Measurements from ENCODE around the gene BNIP3. TPM values are rescaled to one million over a fixed set of nuclear protein-coding genes. Genes with fewer than 3 reads are reported as not detected.
"Not testable (repeated sequence)": the region's sequence is repeated elsewhere in the genome, so short reads cannot be mapped to it uniquely, and the experiment has no call there.

BNIP3 gene
- total RNA-seq, 2 donors from 2014 or later: 31.3 to 51.7 TPM

- Mint-ChIP-seq H3K27me3 (ENCODE audit: low read depth) (no peaks in the 10 kb centered on the region), H3K4me1 (ENCODE audit: low read depth) (no peaks in the 10 kb centered on the region), H3K9me3 (no peaks in the 10 kb centered on the region), H3K4me3 (no peak overlapping the region), H3K36me3 (ENCODE audit: insufficient read depth in 2 of 2) (no peaks in the 10 kb centered on the region), H3K27ac (no peak overlapping the region)
- DNase-seq (no peak), ATAC-seq (replicated peaks in 1 of 2) (no peak)
These were observed 15.8 kb upstream of the BNIP3 start for GRCh38 chr10:131997366-131998049.

GRCh38 chr10:131996466-131997365 is 15.0 kb upstream of the BNIP3 start:
- DNase-seq: no peak
- Mint-ChIP-seq H3K36me3 (ENCODE audit: insufficient read depth in 2 of 2) (no peaks in the 10 kb centered on the region), H3K27ac (no peak overlapping the region), H3K4me1 (ENCODE audit: low read depth) (no peaks in the 10 kb centered on the region), H3K4me3 (no peak overlapping the region), H3K9me3 (no peaks in the 10 kb centered on the region), H3K27me3 (ENCODE audit: low read depth) (no peaks in the 10 kb centered on the region)
- ATAC-seq (replicated peaks in 1 of 2): no peak

GRCh38 chr10:131994435-131994834 is 12.7 kb upstream of the BNIP3 start:
- no peaks in the 10 kb centered on the region for H3K9me3 Mint-ChIP-seq
- DNase-seq: no peak
- no peaks in the 10 kb centered on the region for H3K27me3 Mint-ChIP-seq (ENCODE audit: low read depth)
- no peak for ATAC-seq (replicated peaks in 1 of 2)
- no peak overlapping the region for H3K4me3 Mint-ChIP-seq
- no peaks in the 10 kb centered on the region for H3K4me1 Mint-ChIP-seq (ENCODE audit: low read depth)
- H3K36me3 Mint-ChIP-seq (ENCODE audit: insufficient read depth in 2 of 2): no peaks in the 10 kb centered on the region
- H3K27ac Mint-ChIP-seq: no peak overlapping the region

GRCh38 chr10:131993275-131993674 is 11.6 kb upstream of the BNIP3 start:
- ATAC-seq (replicated peaks in 1 of 2): no peak
- no peak for DNase-seq
- Mint-ChIP-seq H3K9me3 (no peaks in the 10 kb centered on the region), H3K4me1 (ENCODE audit: low read depth) (no peaks in the 10 kb centered on the region), H3K4me3 (no peak overlapping the region), H3K27me3 (ENCODE audit: low read depth) (no peaks in the 10 kb centered on the region), H3K27ac (no peak overlapping the region), H3K36me3 (ENCODE audit: insufficient read depth in 2 of 2) (no peaks in the 10 kb centered on the region)

GRCh38 chr10:131991726-131992125 is 10.0 kb upstream of the BNIP3 start:
- no peak for DNase-seq
- no peaks in the 10 kb centered on the region for H3K36me3 Mint-ChIP-seq (ENCODE audit: insufficient read depth in 2 of 2)
- no peaks in the 10 kb centered on the region for H3K27me3 Mint-ChIP-seq (ENCODE audit: low read depth)
- no peak overlapping the region for H3K27ac Mint-ChIP-seq
- H3K4me3 Mint-ChIP-seq: no peak overlapping the region
- ATAC-seq (replicated peaks in 1 of 2): no peak
- H3K9me3 Mint-ChIP-seq: no peaks in the 10 kb centered on the region
- no peaks in the 10 kb centered on the region for H3K4me1 Mint-ChIP-seq (ENCODE audit: low read depth)

- H3K36me3 Mint-ChIP-seq (ENCODE audit: insufficient read depth in 2 of 2); H3K9me3 Mint-ChIP-seq; H3K4me3 Mint-ChIP-seq; DNase-seq; H3K27me3 Mint-ChIP-seq (ENCODE audit: low read depth); H3K27ac Mint-ChIP-seq; ATAC-seq (replicated peaks in 1 of 2); H3K4me1 Mint-ChIP-seq (ENCODE audit: low read depth): not testable (repeated sequence)
These were observed 6.1 kb upstream of the BNIP3 start for GRCh38 chr10:131987786-131988185.

- not testable (repeated sequence) for H3K9me3 Mint-ChIP-seq; ATAC-seq (replicated peaks in 1 of 2); H3K4me3 Mint-ChIP-seq; H3K27ac Mint-ChIP-seq; DNase-seq; H3K4me1 Mint-ChIP-seq (ENCODE audit: low read depth); H3K36me3 Mint-ChIP-seq (ENCODE audit: insufficient read depth in 2 of 2); H3K27me3 Mint-ChIP-seq (ENCODE audit: low read depth)
These were observed 5.6 kb upstream of the BNIP3 start for GRCh38 chr10:131987301-131987700.

- not testable (repeated sequence) for H3K27ac Mint-ChIP-seq; H3K4me1 Mint-ChIP-seq (ENCODE audit: low read depth); DNase-seq; ATAC-seq (replicated peaks in 1 of 2); H3K27me3 Mint-ChIP-seq (ENCODE audit: low read depth); H3K36me3 Mint-ChIP-seq (ENCODE audit: insufficient read depth in 2 of 2); H3K4me3 Mint-ChIP-seq; H3K9me3 Mint-ChIP-seq
These were observed 5.1 kb upstream of the BNIP3 start for GRCh38 chr10:131986851-131987250.

- ATAC-seq (replicated peaks in 1 of 2) (no peak), DNase-seq (no peak)
- Mint-ChIP-seq H3K9me3 (no peaks in the 10 kb centered on the region), H3K27me3 (ENCODE audit: low read depth) (no peaks in the 10 kb centered on the region), H3K27ac (no peak overlapping the region), H3K4me3 (no peak overlapping the region), H3K4me1 (ENCODE audit: low read depth) (peaks cover 15% of the 10 kb centered on the region), H3K36me3 (ENCODE audit: insufficient read depth in 2 of 2) (no peaks in the 10 kb centered on the region)
These were observed 2.1 kb upstream of the BNIP3 start for GRCh38 chr10:131983780-131984179.

GRCh38 chr10:131982796-131983195 is 1.1 kb upstream of the BNIP3 start:
- Mint-ChIP-seq H3K27ac (peak overlapping the region; percentile 18), H3K4me1 (ENCODE audit: low read depth) (peaks cover 22% of the 10 kb centered on the region), H3K36me3 (ENCODE audit: insufficient read depth in 2 of 2) (no peaks in the 10 kb centered on the region), H3K27me3 (ENCODE audit: low read depth) (no peaks in the 10 kb centered on the region), H3K4me3 (peak overlapping the region; percentile 64 to 68), H3K9me3 (no peaks in the 10 kb centered on the region)
- ATAC-seq (replicated peaks in 1 of 2) (no peak), DNase-seq (no peak)

- Mint-ChIP-seq H3K27ac (no peak overlapping the region), H3K36me3 (ENCODE audit: insufficient read depth in 2 of 2) (no peaks in the 10 kb centered on the region), H3K4me3 (peak overlapping the region; percentile 78 to 94), H3K27me3 (ENCODE audit: low read depth) (no peaks in the 10 kb centered on the region), H3K9me3 (no peaks in the 10 kb centered on the region), H3K4me1 (ENCODE audit: low read depth) (peaks cover 28% of the 10 kb centered on the region)
- ATAC-seq (replicated peaks in 1 of 2): peak; percentile 20 to 24
- DNase-seq: peak; percentile 23 to 33
These were observed 548 bp upstream of the BNIP3 start for GRCh38 chr10:131982185-131982756.

GRCh38 chr10:131980761-131981428 is 828 bp downstream of the BNIP3 start:
- no peaks in the 10 kb centered on the region for H3K36me3 Mint-ChIP-seq (ENCODE audit: insufficient read depth in 2 of 2)
- H3K4me3 Mint-ChIP-seq: peak overlapping the region; percentile 94 to 95
- DNase-seq: no peak
- no peak for ATAC-seq (replicated peaks in 1 of 2)
- no peaks in the 10 kb centered on the region for H3K9me3 Mint-ChIP-seq
- peak overlapping the region; percentile 44 for H3K27ac Mint-ChIP-seq
- peaks cover 41% of the 10 kb centered on the region for H3K4me1 Mint-ChIP-seq (ENCODE audit: low read depth)
- H3K27me3 Mint-ChIP-seq (ENCODE audit: low read depth): no peaks in the 10 kb centered on the region

GRCh38 chr10:131980321-131980720 is 1.4 kb downstream of the BNIP3 start:
- DNase-seq (no peak), ATAC-seq (replicated peaks in 1 of 2) (no peak)
- Mint-ChIP-seq H3K27ac (no peak overlapping the region), H3K4me3 (peak overlapping the region; percentile 77 to 94), H3K9me3 (no peaks in the 10 kb centered on the region), H3K27me3 (ENCODE audit: low read depth) (no peaks in the 10 kb centered on the region), H3K36me3 (ENCODE audit: insufficient read depth in 2 of 2) (no peaks in the 10 kb centered on the region), H3K4me1 (ENCODE audit: low read depth) (peaks cover 47% of the 10 kb centered on the region)
